HG02588 (cell line): ENCODE measurements around the gene PROM1.

Source experiments
- ATAC-seq: cut with Tn5 transposase; IDR thresholded peaks from one replicate; pipeline ENCODE4 v1.9.1; 2021; ENCODE audit warnings: mild to moderate bottlenecking, moderate library complexity; ENCODE audit not compliant: unreplicated experiment

PROM1 gene

DNA sequence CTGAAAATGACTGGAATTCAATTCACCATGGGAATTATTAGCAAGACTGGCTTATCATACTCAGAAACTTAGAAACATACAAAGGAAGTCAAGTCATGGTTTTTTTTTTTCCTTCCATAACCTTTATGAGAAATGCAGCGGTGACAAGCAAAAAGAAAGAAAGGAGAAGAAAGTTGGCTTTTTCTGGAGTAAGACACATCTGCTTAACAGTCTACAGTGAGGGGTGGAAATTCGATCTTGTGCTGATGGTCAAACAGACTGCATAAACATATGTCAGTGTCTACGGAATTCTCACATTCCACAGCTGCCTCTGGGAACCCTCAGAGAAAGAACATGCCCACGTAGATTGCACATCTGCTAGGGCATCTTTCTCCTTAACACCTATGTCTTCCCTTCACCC, 54.6 kb downstream of the PROM1 start:
- ATAC-seq = no peak

DNA sequence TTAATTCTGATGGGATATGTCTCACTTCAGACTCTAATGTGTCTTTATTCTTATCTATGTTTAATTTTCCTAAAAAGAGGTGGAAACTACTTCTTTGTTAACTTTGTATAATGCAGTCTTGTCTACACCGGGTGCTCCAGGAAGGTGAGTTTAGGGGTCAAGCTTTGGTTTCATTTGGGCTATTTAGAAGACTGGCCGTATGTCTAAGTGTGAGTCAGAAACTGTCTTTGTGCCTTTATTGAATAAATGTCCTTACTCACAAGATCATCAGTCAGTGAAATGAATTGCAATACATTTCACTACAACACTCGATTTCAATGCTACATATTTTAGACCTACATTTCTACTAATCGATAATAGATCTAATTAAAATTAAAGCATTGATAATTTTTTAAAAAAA, 56.2 kb downstream of the PROM1 start:
- no peak for ATAC-seq

DNA sequence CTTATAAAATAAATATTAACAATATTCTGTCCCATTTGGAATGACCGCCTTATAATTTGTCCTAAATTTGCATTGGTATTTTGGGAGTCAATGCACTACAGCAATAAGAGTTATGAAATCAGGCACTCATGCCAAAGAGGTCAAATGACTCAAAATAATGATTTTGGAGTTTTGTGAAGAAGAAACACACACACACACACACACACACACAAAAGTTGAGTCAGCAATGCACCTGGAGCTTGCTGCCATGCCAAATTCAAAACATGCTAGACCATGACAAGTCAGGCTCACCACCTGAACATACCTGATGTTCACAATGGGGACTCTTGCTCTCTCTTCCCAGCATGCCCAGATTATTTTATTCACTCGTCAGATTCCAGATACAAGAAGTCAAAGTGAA, 56.7 kb downstream of the PROM1 start:
- ATAC-seq = no peak

DNA sequence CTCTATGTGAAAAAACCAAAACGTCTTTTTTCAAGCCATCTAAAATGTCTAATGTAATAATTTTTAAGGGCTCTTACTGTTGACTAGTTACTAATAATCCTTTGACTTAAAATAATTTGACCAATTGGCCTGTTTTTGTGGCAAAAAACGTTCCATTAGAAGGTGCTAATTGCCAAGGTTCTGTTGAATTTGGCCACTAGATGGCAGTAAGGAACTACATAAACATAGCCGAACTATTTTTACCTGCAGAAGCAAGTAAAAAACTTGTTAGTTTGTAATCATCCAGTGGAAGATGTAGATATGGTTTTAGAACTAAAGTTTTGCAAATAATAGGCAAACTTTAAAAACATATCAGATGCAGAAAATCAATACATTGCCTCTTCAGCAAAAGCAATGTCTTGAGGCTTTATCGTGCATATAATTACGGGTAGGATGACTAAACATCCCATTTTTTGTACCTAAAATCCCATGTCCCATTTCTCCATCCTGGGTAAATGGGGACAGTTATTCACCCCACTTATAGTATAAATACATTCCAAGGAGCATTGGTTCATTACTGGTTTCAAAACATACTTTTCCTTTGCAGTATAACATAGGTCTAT, 57.6 kb downstream of the PROM1 start:
- ATAC-seq = no peak

DNA sequence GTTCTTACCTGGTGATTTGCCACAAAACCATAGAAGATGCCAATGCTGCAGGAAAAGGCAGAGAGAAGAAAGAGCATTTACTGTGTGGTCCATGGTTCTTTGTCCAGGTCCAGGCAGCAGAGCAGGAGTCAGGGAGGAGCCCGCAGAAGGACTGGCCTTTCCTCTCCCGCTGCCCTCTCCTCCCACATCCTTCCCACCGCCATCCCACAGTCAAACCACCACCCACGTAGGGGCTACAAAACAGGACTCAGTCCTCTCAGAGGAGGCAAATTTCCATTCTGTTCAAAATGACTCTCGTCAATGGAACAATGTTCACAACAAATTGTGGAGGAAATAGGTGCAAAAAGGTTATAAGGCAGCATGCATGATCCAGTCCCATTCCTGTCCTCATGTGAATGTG, 58.6 kb downstream of the PROM1 start:
- no peak for ATAC-seq

DNA sequence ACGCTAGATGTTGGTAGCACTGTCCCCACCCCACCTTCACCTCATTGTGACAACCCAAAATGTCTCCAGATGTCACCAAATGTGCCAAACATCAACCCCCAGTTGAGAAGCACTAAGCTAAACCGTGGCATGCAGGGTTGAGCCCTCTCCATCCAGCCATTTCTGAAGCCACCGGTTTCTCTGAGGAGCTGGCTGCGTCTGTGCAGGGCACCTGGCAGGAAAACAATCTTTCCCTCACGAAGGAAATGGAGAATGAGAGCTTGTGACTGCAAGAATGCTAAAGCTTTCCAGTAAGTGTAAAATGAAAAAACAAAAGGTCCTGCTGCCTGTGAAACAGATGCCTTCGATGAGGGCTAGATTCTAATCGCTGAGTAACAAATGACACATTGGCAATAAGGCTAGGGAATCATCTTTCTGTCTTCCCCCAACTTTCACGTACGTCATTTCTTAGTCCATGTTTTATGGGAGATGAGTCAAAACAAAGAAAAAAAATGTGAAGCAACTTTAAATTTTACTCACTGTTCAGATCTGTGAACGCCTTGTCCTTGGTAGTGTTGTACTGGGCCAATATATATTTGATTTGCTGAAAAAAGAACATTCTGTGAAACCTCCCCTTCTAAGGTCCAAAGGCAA, 59.9 kb downstream of the PROM1 start:
- ATAC-seq = no peak

DNA sequence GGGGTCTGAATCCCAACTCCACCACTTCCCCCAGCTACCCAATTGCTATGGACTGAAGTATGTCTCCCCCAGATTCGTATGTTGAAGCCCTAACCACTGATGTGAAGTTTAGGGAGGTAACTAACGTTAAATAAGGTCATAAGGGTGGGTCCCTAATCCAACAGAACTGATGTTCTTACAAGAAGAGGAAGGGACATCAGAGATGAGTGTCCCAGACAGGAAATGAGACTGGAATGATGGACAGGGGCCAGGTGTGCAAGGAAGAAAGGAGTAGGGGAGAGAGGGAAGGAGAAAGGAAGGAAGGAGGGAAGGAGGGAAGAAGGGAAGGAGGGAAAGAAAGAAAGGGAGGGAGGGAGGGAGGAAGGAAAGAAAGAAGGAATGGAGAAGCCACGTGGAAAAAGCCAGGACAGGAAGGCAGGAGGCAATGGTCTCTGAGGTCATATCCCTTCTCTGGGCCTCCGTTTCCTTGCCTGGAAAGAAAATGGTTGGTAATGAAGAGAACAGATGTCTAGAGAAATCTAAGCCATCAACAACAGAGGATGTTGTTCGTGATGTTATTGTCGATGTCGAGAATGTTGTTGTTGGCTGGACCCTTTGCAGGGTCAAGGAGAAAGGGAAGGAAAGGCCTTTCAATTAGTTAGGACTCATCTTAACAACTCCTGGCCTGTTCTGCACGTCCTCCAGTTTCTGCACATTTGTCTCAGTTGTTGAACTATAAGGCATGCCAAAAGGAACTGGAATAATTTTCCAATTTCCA, 61.8 kb downstream of the PROM1 start:
- ATAC-seq = no peak

DNA sequence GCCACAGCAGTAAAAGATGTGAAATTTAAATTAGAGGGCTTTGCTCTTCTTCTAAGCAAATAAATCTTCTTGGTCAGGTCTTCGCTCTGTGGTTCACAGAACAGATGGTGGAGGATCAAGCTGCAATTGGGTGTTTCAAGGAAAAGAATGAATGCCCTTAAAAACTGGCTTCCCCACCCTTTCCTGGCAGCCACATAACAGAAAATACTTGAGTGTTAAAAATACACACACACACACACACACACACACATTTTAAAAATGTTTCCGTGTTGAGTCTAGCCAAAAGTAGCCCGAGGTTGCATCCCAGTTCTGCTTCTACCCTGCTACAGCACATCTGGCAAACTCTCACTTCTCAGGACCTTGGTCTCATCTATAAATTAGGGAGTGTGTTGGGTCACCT, 64.2 kb downstream of the PROM1 start:
- ATAC-seq = no peak

DNA sequence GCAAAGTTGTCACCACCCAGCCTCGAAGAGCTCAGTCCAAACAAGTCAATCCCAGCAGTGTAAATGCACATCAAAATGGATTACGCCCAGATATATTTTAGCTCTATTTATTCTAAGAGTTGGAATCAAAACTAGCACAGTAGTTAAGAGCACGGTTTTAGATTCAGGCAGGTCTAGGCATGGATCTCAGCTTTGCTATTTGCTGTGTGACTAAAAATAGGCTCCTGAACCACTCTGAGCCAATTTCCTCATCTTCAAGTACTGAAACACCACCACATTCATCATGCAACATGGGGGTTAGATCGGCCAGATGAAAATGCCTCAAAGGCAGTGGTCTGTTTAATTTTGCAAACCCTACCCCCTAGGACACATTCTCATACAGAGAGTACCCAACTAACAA, 65.0 kb downstream of the PROM1 start:
- ATAC-seq = no peak

DNA sequence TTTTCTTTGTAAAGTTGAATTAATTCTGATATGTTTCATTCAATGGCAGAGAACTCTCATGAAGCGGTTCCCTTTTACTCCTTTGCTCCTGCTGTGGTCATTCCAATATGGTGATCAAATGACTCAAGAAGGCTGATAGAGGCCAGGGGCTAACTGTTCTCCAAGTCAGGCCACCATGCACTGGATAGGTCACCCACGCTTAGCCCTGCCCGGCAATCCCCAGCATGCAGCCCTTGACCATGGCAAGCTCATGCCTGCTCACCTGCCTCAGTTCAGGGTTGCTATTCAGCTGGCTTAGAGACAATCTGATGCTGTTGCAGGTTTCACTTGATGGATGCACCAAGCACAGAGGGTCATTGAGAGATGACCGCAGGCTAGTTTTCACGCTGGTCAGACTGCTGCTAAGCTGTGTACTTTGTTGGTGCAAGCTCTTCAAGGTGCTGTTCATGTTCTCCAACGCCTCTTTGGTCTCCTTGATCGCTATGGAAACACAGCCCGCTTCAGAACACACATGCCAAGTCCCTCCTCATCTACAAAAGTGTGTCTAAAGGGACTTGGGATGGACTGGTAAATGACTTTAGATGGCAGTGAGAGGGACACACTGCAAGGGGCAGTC, 65.7 kb downstream of the PROM1 start:
- ATAC-seq = no peak

DNA sequence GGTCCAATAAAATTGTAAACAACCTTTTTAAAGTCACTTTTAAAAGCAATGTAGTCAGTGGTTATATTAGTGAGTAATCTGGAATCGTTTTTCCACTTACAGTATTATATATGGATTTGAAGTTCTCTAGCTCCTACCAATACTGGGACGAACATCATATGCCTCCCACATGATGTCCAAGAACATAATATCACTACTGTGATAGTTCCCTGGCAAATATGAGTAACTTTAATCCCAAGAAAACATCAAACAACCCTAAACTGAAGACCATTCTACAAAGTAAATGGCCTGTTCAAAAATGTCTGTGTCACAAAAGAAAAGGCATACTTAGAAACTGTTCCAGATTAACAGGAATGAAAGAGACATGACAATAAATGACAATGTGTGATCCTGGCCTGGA, 67.3 kb downstream of the PROM1 start:
- ATAC-seq = no peak

DNA sequence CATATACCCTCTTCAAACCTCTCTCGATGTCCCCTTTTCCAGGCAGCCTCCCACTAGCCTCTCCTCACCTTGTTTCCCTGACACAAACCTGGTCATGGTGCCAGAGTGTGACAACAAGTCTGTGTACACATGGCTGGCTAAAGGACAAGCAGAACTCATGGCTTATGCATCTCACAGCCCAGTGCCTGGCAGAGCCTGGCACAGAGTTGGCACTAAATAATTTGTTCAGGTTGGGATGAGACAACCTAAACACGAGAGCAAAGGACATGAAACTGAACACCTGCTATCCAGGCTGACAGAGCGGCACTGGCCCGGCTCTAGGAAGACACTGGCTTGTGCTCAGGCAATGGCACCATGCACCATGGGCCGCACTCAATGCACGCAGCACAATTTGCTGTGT, 72.7 kb downstream of the PROM1 start:
- ATAC-seq = no peak

DNA sequence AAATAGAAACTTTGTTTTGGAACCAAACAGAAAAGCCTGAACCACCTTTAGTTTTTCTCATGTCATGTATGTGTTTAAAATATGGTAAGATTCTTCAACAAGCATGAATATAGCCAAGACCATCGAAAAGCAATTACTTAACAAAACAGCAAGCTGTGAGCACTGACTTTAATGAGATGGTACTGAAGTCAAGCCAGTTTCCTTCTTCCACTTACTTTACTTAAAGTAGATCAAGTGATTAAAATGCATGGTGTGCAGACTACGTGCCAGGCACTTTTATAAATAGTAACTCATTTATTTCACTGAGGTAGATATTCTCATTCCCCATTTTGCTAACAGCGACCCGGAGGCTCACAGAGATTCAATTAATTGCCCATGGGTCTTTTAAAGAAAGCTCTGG, 74.7 kb downstream of the PROM1 start:
- no peak for ATAC-seq

DNA sequence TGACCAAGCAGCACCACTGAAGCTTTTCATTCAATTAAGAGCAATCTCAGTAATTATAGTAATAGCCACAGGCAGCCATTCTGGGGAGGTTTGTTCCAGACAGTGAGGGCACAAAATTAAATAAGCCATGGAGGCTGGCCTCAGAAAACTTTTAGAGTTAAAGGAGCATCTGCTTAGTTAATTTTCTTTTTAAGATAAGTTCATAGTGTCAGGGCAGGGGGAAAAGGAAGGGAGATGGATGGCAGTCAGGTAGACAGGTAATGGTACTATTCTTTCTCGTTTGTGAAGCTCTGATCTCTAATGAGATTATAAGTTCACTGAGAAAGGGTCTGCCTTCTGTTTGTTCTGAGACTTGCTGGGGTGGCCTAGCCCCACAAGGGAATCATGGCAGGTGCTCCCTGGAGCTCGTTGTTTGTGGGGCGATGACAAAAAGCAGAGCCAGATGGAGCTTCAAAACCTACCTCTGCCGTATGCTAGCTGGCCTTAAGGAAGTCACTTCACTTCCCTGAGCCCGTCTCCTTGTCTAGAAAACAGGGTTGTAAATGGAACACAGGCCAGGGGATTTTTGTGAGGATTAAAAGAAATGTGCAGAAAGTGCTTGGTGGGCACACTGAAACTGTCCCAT, 76.2 kb downstream of the PROM1 start:
- no peak for ATAC-seq

DNA sequence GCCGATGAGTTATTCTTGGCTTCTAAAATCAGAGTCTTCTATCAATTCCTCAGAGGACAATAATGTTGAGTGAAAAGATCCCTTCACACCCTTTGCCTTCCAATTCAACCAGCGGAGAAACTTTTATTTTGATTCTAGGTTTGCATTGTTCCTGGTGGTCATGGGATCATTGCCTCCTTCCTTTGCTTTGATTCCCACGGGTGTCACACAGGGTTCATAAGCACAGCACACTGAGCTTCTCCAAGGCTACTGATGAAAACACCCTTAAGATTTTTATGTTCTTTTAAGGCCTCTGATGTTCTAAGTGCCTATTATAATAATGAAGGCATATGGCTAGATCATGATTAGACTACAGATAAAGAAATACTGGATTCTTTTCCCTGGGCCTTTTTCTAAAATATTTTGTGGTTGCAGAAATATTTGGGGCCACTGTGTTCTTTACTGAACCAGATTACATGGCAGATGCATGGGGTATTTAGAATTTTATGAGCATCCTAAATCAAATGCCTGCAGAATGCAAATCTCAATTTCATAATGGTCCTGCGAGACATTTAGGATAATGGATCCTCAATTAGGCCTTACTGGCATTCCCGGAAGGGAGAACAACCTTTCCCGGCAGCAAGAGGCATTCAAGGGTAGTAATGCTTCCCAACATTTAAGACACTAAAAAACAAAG, 76.9 kb downstream of the PROM1 start:
- ATAC-seq = no peak

DNA sequence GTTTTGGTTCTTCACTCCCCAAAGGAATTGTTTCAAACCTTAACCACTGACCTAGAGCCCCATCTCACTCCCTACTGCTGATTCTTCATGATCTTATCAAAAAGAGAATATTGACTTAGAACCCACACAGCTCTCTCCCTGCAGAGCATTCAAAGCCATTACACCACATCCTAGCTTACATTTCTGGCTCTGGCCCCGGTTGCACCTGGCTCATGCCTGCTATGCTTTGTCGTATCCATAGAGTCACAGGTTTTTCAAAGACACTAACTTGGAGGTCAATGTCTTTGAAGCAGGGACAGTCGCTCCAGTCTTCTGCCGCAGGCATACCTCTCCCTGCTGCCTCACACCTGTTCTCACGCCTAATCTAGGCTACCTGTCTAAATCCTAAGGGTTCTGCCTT, 78.1 kb downstream of the PROM1 start:
- ATAC-seq = no peak

DNA sequence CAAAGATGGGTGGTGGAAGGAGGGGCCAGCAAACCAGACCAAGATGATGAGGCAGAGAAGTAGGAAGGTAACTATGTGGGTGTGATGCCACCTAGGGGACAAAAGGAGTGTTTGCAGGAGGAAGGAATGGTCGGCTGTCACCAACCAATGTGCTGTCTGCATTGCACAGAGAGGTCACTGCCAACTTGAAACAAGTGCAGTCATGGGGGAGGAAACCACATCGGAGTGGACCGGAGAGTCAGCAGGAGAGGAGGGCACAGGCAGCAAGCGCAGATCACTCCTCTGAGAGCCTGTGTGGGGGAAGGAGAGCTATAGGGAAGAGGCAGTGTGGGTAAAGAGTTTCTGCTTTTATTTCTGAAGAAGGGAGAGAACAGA, 82.4 kb downstream of the PROM1 start:
- ATAC-seq = peak; percentile 94

DNA sequence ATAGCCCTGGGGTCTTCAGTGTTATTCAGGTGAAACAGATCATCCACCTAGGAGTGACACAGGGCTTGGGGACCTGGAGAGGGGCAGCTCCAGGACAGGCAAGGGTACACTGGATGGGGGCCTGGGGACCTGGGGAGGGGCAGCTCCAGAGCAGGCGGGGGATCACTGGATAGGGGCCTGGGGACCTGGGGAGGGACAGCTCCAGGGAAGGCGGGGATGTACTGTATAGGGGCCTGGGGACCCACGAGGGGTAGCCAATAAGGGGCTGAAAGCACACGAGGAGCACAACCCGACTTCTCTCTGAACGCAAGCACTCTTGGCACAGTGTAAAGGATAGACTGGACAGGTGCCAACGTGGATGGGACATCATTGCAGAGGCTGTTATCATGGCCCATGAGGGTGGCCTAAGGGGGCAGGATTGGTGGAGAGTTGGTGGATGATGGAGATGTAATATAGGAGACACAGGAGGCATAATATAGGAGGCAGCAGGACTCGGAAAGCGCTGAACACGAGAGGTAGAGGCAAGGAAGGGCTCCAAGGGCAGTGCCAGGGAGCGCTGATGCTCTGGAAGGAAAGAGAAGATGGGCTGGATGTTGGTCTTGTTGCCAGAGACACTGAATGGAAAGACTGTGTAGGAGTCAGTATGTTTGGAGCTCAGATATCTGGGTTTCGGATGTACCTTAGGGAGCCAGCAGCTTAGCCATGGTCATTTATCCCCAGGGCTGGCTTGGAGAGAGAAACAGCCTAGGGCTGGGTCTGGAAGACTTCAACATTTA, 82.9 kb downstream of the PROM1 start:
- peak; percentile 18 for ATAC-seq

DNA sequence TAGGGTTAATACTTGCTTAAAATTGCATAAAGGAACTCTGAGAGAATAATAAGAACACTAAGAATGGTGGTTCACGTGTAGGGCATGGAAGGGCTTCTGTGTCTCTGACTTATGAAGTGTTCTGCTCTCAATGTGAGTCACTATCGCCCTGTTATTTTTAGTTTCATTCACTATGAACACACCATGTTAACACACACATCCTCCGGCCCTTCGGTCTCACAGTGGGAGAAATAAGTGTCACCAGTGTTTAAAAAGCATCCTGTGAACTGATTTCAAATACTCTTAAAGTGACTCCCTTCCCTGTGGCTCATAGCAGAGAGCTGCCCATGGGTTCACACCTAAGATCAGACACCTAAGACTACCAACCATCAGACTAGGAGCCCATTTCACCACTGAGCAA, 87.0 kb downstream of the PROM1 start:
- no peak for ATAC-seq

DNA sequence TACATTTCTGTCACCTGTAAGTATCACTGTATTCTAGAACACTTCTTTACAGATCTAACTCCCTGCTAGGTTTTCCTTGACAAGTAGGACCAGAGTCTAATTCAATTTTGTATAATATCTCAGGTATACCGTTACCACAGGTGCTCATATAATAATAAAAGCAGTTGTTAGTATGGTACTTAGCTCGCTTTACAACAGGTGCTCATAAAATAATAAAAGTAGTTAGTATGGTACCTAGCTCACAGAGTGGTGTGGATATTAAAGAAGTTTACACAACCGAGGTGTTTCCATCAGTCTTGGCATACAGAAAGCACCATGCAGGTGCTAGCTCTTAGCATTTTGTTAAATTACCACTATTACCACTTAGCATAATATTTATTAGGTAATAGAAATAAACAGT, 88.0 kb downstream of the PROM1 start:
- ATAC-seq = no peak

DNA sequence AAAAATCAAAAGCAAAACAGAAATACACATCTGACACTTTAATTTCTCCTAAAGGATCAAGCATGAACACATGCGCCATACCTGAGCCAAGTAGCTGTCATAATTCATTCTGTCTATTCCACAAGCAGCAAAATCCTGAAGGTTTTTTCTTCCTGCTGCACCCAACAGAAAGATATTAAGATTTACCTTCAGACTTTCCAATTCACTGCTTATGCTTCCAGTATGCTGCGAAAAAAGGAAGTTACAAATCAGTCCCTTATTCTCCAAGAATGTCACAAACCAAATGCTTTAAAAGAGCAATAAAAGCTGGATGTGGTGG, 91.7 kb downstream of the PROM1 start:
- ATAC-seq = no peak
